NT2/D1 (cell line): Measurements from ENCODE around the gene CACNA1C.

Source experiments
- SUZ12 ChIP-seq: IDR thresholded peaks from 2 replicates; pipeline ENCODE4 v1.6.1; 2011; ENCODE audit not compliant: insufficient read length, insufficient read depth; ENCODE audit errors: extremely low read depth
- YY1 ChIP-seq: IDR thresholded peaks from 2 replicates; pipeline ENCODE4 v1.6.1; 2011; ENCODE audit not compliant: insufficient read length, insufficient read depth

GRCh38 chr12:2227360-2227759 lies 174.6 kb downstream of the CACNA1C start:
- TF ChIP-seq YY1, result no peak
- no peak for TF ChIP-seq SUZ12
